ENCODE results near the gene PFDN6. TPM values are rescaled to one million over a fixed set of nuclear protein-coding genes. Genes with fewer than 3 reads are reported as not detected.

The PFDN6 gene
- 85.8 and 90.7 TPM in 2 replicates for total RNA-seq (2021)
- long read RNA-seq, partial matches to known transcripts, result 2 of 8 reads
- long read RNA-seq, other reads (novel, unspliced or antisense), result 1 of 8 reads

GRCh38 chr6:33288921-33289783 lies at the start of gene PFDN6, which contains the start of gene WDR46:
TSS of gene PFDN6 (plus strand) at chr6:33289601. CDS start at chr6:33289857, 256 bp downstream.
TSS of gene WDR46 (minus strand) at chr6:33289239. CDS start at chr6:33289170, 69 bp downstream.
- H3K56ac ChIP-seq (ENCODE audit: insufficient read length, low read depth, low read length), result no peak within 1 kb of the TSS
- Mint-ChIP-seq H3K27me3 (ENCODE audit: low read depth) (no peaks in the 10 kb centered on the region; the same call in 1 of the 2 replicates), H3K36me3 (ENCODE audit: insufficient read depth in 1 of 3, low read depth in 3 of 3) (peaks cover 31 to 75% (median 56%) of the 10 kb centered on the region in 3 experiments), H3K9me3 (no peaks in the 10 kb centered on the region), H3K4me1 (peaks cover 7 to 20% of the 10 kb centered on the region in 2 experiments), H3K27ac (peak within 1 kb of the TSS; percentile 88 to 98 (median 97)), H3K4me3 (peak within 1 kb of the TSS; percentile 99 to 100)
- H3K9ac ChIP-seq (ENCODE audit: extremely low read depth, insufficient read length, low read length), result peak within 1 kb of the TSS; percentile 53
- no peaks in the 10 kb centered on the region for H3K27me3 ChIP-seq (ENCODE audit: insufficient read depth, low read length)
- H4K8ac ChIP-seq (replicated peaks; ENCODE audit: insufficient read length, low read depth, low read length), result no peak within 1 kb of the TSS
- H3K4me1 ChIP-seq (ENCODE audit: insufficient read depth, low read length), result no peaks in the 10 kb centered on the region; the same call in 1 of the 2 replicates
- no peak within 1 kb of the TSS for H2BK15ac ChIP-seq (ENCODE audit: low read depth, low read length)
- no peak within 1 kb of the TSS for H3K18ac ChIP-seq (ENCODE audit: insufficient read length, low read depth, low read length)
- H4K91ac ChIP-seq (ENCODE audit: insufficient read length, low read depth, low read length), result no peak within 1 kb of the TSS
- peak; percentile 89 for DNase-seq
- H3K23me2 ChIP-seq (ENCODE audit: insufficient read length, low read depth, low read length, poor library complexity, severe bottlenecking), result peaks cover 12% of the 10 kb centered on the region
- no peaks in the 10 kb centered on the region for H4K20me1 ChIP-seq (ENCODE audit: control insufficient read depth, insufficient read depth, insufficient read length)
- peaks cover 8% of the 10 kb centered on the region for H3K79me1 ChIP-seq (ENCODE audit: insufficient read depth, low read depth, low read length, poor library complexity, severe bottlenecking)
- H3K79me2 ChIP-seq (ENCODE audit: insufficient read depth, low read length), result peaks cover 7% of the 10 kb centered on the region; the same call in 1 of the 2 replicates
- no peak within 1 kb of the TSS for H4K5ac ChIP-seq (ENCODE audit: insufficient read length, low read depth, low read length)
- no peaks in the 10 kb centered on the region for H3K9me3 ChIP-seq (ENCODE audit: control insufficient read depth, low read depth, low read length)
- H2AFZ ChIP-seq (ENCODE audit: low read length), result peak within 1 kb of the TSS; percentile 82
- peak within 1 kb of the TSS; percentile 74 for H3K4me2 ChIP-seq (ENCODE audit: insufficient read depth, insufficient read length, low read length)
- H2BK20ac ChIP-seq (ENCODE audit: low read depth, low read length, poor library complexity, severe bottlenecking), result no peak within 1 kb of the TSS
- no CpG with 5 or more reads among the region's 43 CpGs for WGBS (ENCODE audit: extremely low coverage, insufficient read length, low lambda C conversion rate)
- H3K23ac ChIP-seq (ENCODE audit: insufficient read length, low read depth, low read length), result no peak within 1 kb of the TSS
- H2BK120ac ChIP-seq (ENCODE audit: low read depth, low read length, poor library complexity, severe bottlenecking), result no peak within 1 kb of the TSS
- no peak within 1 kb of the TSS for H2BK12ac ChIP-seq (ENCODE audit: insufficient read length, low read depth, low read length)
- no peak within 1 kb of the TSS for H2BK5ac ChIP-seq (ENCODE audit: insufficient read length, low read length)
- TF ChIP-seq CTCF (conservative IDR thresholded peaks at IDR 0.05), result no peak
- H3K14ac ChIP-seq (ENCODE audit: insufficient read depth, low read length), result no peak within 1 kb of the TSS
- no peak within 1 kb of the TSS for H3T11ph ChIP-seq (ENCODE audit: low read length)
- H2AK5ac ChIP-seq (ENCODE audit: insufficient read length, low read length), result no peak within 1 kb of the TSS
- no peak within 1 kb of the TSS for H3K4ac ChIP-seq (ENCODE audit: low read depth, low read length)
- no peak within 1 kb of the TSS for H3K27ac ChIP-seq (ENCODE audit: insufficient read length, low read depth, low read length)

Data from H9 (cell line).